ENCODE measurements around the gene LRFN2.

The LRFN2 gene

GRCh38 chr6:40380271-40380670 lies 206.9 kb downstream of the LRFN2 start:
- H3K36me3 ChIP-seq (ENCODE audit: control insufficient read depth in 1 of 2, insufficient read depth in 2 of 2, low read length in 2 of 2), result no peaks in the 10 kb centered on the region
- H3K27ac ChIP-seq (ENCODE audit: low read depth, low read length), result no peak overlapping the region
- H3K9ac ChIP-seq (ENCODE audit: low read depth in 1 of 2, low read length in 2 of 2), result no peak overlapping the region
- H3K4me1 ChIP-seq (ENCODE audit: control insufficient read depth in 1 of 2, insufficient read depth in 2 of 2, low read length in 2 of 2), result no peaks in the 10 kb centered on the region
- peaks cover 0 to 3% of the 10 kb centered on the region in 2 donors for H3K27me3 ChIP-seq (ENCODE audit: control insufficient read depth in 1 of 2, insufficient read depth in 2 of 2, low read length in 2 of 2)
- no peaks in the 10 kb centered on the region for H3K9me3 ChIP-seq (ENCODE audit: control insufficient read depth in 1 of 2, low read length in 2 of 2)
- no peak overlapping the region for H3K4me3 ChIP-seq (ENCODE audit: low read depth in 1 of 2, low read length in 2 of 2)

- Histone ChIP-seq H3K9me3 (ENCODE audit: control insufficient read depth in 1 of 2, low read length in 2 of 2) (no peaks in the 10 kb centered on the region), H3K9ac (ENCODE audit: low read depth in 1 of 2, low read length in 2 of 2) (no peak overlapping the region), H3K27me3 (ENCODE audit: control insufficient read depth in 1 of 2, insufficient read depth in 2 of 2, low read length in 2 of 2) (no peaks in the 10 kb centered on the region), H3K36me3 (ENCODE audit: control insufficient read depth in 1 of 2, insufficient read depth in 2 of 2, low read length in 2 of 2) (no peaks in the 10 kb centered on the region), H3K4me3 (ENCODE audit: low read depth in 1 of 2, low read length in 2 of 2) (no peak overlapping the region), H3K27ac (ENCODE audit: low read depth, low read length) (no peak overlapping the region), H3K4me1 (ENCODE audit: control insufficient read depth in 1 of 2, insufficient read depth in 2 of 2, low read length in 2 of 2) (no peaks in the 10 kb centered on the region)
These were observed 207.4 kb downstream of the LRFN2 start for GRCh38 chr6:40379811-40380210.

GRCh38 chr6:40378725-40379074 lies 208.5 kb downstream of the LRFN2 start:
- Histone ChIP-seq H3K36me3 (ENCODE audit: control insufficient read depth in 1 of 2, insufficient read depth in 2 of 2, low read length in 2 of 2) (no peaks in the 10 kb centered on the region), H3K9ac (ENCODE audit: low read depth in 1 of 2, low read length in 2 of 2) (no peak overlapping the region), H3K9me3 (ENCODE audit: control insufficient read depth in 1 of 2, low read length in 2 of 2) (no peaks in the 10 kb centered on the region), H3K27me3 (ENCODE audit: control insufficient read depth in 1 of 2, insufficient read depth in 2 of 2, low read length in 2 of 2) (no peaks in the 10 kb centered on the region), H3K4me1 (ENCODE audit: control insufficient read depth in 1 of 2, insufficient read depth in 2 of 2, low read length in 2 of 2) (no peaks in the 10 kb centered on the region), H3K4me3 (ENCODE audit: low read depth in 1 of 2, low read length in 2 of 2) (no peak overlapping the region), H3K27ac (ENCODE audit: low read depth, low read length) (no peak overlapping the region)

GRCh38 chr6:40378071-40378724 lies 209.0 kb downstream of the LRFN2 start:
- Histone ChIP-seq H3K36me3 (ENCODE audit: control insufficient read depth in 1 of 2, insufficient read depth in 2 of 2, low read length in 2 of 2) (no peaks in the 10 kb centered on the region), H3K4me3 (ENCODE audit: low read depth in 1 of 2, low read length in 2 of 2) (no peak overlapping the region), H3K27ac (ENCODE audit: low read depth, low read length) (no peak overlapping the region), H3K9me3 (ENCODE audit: control insufficient read depth in 1 of 2, low read length in 2 of 2) (no peaks in the 10 kb centered on the region), H3K9ac (ENCODE audit: low read depth in 1 of 2, low read length in 2 of 2) (no peak overlapping the region), H3K4me1 (ENCODE audit: control insufficient read depth in 1 of 2, insufficient read depth in 2 of 2, low read length in 2 of 2) (no peaks in the 10 kb centered on the region), H3K27me3 (ENCODE audit: control insufficient read depth in 1 of 2, insufficient read depth in 2 of 2, low read length in 2 of 2) (no peaks in the 10 kb centered on the region)

DNA sequence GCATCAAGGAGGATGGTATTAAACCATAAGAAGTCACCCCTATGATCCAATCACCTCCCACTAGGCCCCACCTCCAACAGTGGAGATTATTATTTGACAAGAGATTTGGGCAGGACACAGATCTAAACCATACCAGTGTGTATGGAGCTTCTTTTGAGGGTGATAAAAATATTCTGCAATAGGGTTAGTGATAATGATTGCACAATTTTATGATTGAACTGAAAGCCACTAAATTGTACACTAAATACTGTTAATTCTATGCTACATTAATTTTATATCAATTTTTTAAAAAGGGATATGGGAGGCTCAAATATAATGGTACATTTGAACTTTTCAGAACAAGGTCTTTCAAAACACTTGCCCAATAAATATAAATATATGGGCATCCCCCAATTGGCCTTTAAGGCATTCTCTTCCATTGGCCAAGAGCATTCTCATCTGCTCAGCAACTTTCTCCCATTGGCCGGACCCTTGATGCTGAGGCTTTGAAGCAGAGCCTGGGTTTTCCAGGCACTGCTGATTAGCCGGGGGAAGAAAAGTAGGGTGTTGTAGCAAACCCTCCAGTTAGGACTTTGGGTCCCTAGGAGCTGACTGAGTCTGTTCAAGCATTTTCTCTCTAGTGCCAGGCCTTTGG lies 209.9 kb downstream of the LRFN2 start:
- Histone ChIP-seq H3K9ac (ENCODE audit: low read depth in 1 of 2, low read length in 2 of 2) (no peak overlapping the region), H3K27me3 (ENCODE audit: control insufficient read depth in 1 of 2, insufficient read depth in 2 of 2, low read length in 2 of 2) (no peaks in the 10 kb centered on the region), H3K9me3 (ENCODE audit: control insufficient read depth in 1 of 2, low read length in 2 of 2) (no peaks in the 10 kb centered on the region), H3K27ac (ENCODE audit: low read depth, low read length) (no peak overlapping the region), H3K36me3 (ENCODE audit: control insufficient read depth in 1 of 2, insufficient read depth in 2 of 2, low read length in 2 of 2) (no peaks in the 10 kb centered on the region), H3K4me3 (ENCODE audit: low read depth in 1 of 2, low read length in 2 of 2) (no peak overlapping the region), H3K4me1 (ENCODE audit: control insufficient read depth in 1 of 2, insufficient read depth in 2 of 2, low read length in 2 of 2) (no peaks in the 10 kb centered on the region)

- H3K9me3 ChIP-seq (ENCODE audit: control insufficient read depth in 1 of 2, low read length in 2 of 2), result no peaks in the 10 kb centered on the region
- no peaks in the 10 kb centered on the region for H3K36me3 ChIP-seq (ENCODE audit: control insufficient read depth in 1 of 2, insufficient read depth in 2 of 2, low read length in 2 of 2)
- H3K27ac ChIP-seq (ENCODE audit: low read depth, low read length), result no peak overlapping the region
- H3K4me3 ChIP-seq (ENCODE audit: low read depth in 1 of 2, low read length in 2 of 2), result no peak overlapping the region
- H3K4me1 ChIP-seq (ENCODE audit: control insufficient read depth in 1 of 2, insufficient read depth in 2 of 2, low read length in 2 of 2), result no peaks in the 10 kb centered on the region
- no peak overlapping the region for H3K9ac ChIP-seq (ENCODE audit: low read depth in 1 of 2, low read length in 2 of 2)
- no peaks in the 10 kb centered on the region for H3K27me3 ChIP-seq (ENCODE audit: control insufficient read depth in 1 of 2, insufficient read depth in 2 of 2, low read length in 2 of 2)
These were observed 211.0 kb downstream of the LRFN2 start for GRCh38 chr6:40376113-40376650.

DNA sequence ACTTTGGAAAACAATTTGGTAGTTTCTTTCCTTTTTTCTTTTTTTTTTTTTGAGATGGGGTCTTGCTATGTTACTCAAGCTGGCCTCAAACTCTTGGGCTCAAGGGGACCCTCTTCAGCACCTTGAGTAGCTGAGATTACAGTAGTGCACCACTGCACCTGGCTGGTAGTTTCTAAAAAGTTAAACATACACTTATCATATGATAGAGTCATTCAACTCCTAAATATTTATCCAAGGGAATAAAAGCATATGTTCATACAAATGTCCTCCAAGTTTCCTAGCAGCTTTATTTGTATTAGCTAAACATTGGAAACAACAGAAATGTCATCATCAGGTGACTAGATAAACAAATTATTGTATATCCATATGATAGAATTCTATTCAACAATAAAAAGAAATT lies 213.9 kb downstream of the LRFN2 start:
- Histone ChIP-seq H3K27ac (ENCODE audit: low read depth, low read length) (no peak overlapping the region), H3K4me1 (ENCODE audit: control insufficient read depth in 1 of 2, insufficient read depth in 2 of 2, low read length in 2 of 2) (no peaks in the 10 kb centered on the region), H3K9ac (ENCODE audit: low read depth in 1 of 2, low read length in 2 of 2) (no peak overlapping the region), H3K27me3 (ENCODE audit: control insufficient read depth in 1 of 2, insufficient read depth in 2 of 2, low read length in 2 of 2) (no peaks in the 10 kb centered on the region), H3K36me3 (ENCODE audit: control insufficient read depth in 1 of 2, insufficient read depth in 2 of 2, low read length in 2 of 2) (no peaks in the 10 kb centered on the region), H3K4me3 (ENCODE audit: low read depth in 1 of 2, low read length in 2 of 2) (no peak overlapping the region), H3K9me3 (ENCODE audit: control insufficient read depth in 1 of 2, low read length in 2 of 2) (no peaks in the 10 kb centered on the region)

GRCh38 chr6:40371621-40372020 lies 215.5 kb downstream of the LRFN2 start:
- Histone ChIP-seq H3K27ac (ENCODE audit: low read depth, low read length) (no peak overlapping the region), H3K4me3 (ENCODE audit: low read depth in 1 of 2, low read length in 2 of 2) (no peak overlapping the region), H3K9me3 (ENCODE audit: control insufficient read depth in 1 of 2, low read length in 2 of 2) (no peaks in the 10 kb centered on the region), H3K27me3 (ENCODE audit: control insufficient read depth in 1 of 2, insufficient read depth in 2 of 2, low read length in 2 of 2) (no peaks in the 10 kb centered on the region), H3K9ac (ENCODE audit: low read depth in 1 of 2, low read length in 2 of 2) (no peak overlapping the region), H3K4me1 (ENCODE audit: control insufficient read depth in 1 of 2, insufficient read depth in 2 of 2, low read length in 2 of 2) (no peaks in the 10 kb centered on the region), H3K36me3 (ENCODE audit: control insufficient read depth in 1 of 2, insufficient read depth in 2 of 2, low read length in 2 of 2) (no peaks in the 10 kb centered on the region)

DNA sequence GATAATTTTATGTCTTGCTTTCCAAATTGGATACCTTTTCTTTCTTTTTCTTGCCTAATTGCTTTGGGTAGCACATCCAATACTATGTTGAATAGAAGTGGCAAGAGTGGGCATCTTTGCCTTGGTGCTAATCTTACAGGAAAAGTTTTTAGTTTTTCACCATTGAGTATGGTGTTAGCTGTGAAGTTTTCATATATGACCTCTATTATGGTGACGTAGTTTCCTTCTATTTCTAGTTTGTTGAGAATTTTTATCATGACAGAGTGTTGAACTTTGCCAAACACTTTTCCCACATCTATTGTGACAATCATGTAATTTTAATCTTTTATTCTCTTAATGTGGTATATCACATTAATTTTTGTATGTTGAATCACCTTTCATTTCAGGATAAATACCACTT lies 216.1 kb downstream of the LRFN2 start:
- Histone ChIP-seq H3K9me3 (ENCODE audit: control insufficient read depth in 1 of 2, low read length in 2 of 2) (no peaks in the 10 kb centered on the region), H3K27ac (ENCODE audit: low read depth, low read length) (no peak overlapping the region)

DNA sequence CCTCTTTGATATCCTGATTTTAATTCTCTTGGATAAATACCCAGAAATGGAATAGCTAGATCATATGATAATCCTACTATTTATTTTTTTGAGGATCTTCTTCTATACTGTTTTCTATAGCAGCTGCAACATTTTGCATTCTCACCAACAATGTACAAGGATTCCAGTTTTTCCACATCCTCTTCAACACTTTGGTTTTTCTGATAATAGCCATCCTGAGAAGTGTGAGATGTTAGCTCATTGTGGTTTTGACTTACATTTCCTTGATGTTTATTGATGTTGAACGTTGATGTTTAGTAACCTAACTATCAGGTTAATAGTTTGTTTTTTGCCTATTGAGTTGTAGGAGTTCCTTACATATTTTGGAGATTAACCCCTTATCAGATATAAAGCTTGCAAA lies 217.3 kb downstream of the LRFN2 start:
- H3K9ac ChIP-seq (ENCODE audit: low read depth in 1 of 2, low read length in 2 of 2), result no peak overlapping the region
- H3K4me3 ChIP-seq (ENCODE audit: low read depth in 1 of 2, low read length in 2 of 2), result no peak overlapping the region
- H3K36me3 ChIP-seq (ENCODE audit: control insufficient read depth in 1 of 2, insufficient read depth in 2 of 2, low read length in 2 of 2), result no peaks in the 10 kb centered on the region
- no peaks in the 10 kb centered on the region for H3K4me1 ChIP-seq (ENCODE audit: control insufficient read depth in 1 of 2, insufficient read depth in 2 of 2, low read length in 2 of 2)
- H3K9me3 ChIP-seq (ENCODE audit: control insufficient read depth in 1 of 2, low read length in 2 of 2), result no peaks in the 10 kb centered on the region
- H3K27me3 ChIP-seq (ENCODE audit: control insufficient read depth in 1 of 2, insufficient read depth in 2 of 2, low read length in 2 of 2), result no peaks in the 10 kb centered on the region
- H3K27ac ChIP-seq (ENCODE audit: low read depth, low read length), result no peak overlapping the region

More for the DNA sequence above, 216.1 kb downstream of the LRFN2 start:
- no peaks in the 10 kb centered on the region for H3K27me3 ChIP-seq (ENCODE audit: control insufficient read depth in 1 of 2, insufficient read depth in 2 of 2, low read length in 2 of 2)
- H3K36me3 ChIP-seq (ENCODE audit: control insufficient read depth in 1 of 2, insufficient read depth in 2 of 2, low read length in 2 of 2), result no peaks in the 10 kb centered on the region
- no peak overlapping the region for H3K4me3 ChIP-seq (ENCODE audit: low read depth in 1 of 2, low read length in 2 of 2)
- H3K9ac ChIP-seq (ENCODE audit: low read depth in 1 of 2, low read length in 2 of 2), result no peak overlapping the region
- no peaks in the 10 kb centered on the region for H3K4me1 ChIP-seq (ENCODE audit: control insufficient read depth in 1 of 2, insufficient read depth in 2 of 2, low read length in 2 of 2)
